ENCODE results near the gene ADSL.

- TF ChIP-seq CTCF (conservative IDR thresholded peaks at IDR 0.05) = no peak
- no peak for TF ChIP-seq ZFX (IDR thresholded peaks at IDR 0.05)
These were observed 6.5 kb downstream of the ADSL start for GRCh38 chr22:40352763-40353162.

All from C4-2B (cell line).